C4-2B (cell line): ENCODE data around the gene RHEB.

Source experiments
- ZFX ChIP-seq: fragments of 450-650 bp; IDR thresholded peaks from 2 replicates; pipeline ENCODE4 v1.6.1; 2017
- TF ChIP-seq, protein P1 (sequence below): fragments of 450-650 bp; conservative IDR thresholded peaks from 2 replicates; pipeline ENCODE4 v1.5.1; 2017; ENCODE audit warnings: mild to moderate bottlenecking

- TF ChIP-seq, protein P1, sequence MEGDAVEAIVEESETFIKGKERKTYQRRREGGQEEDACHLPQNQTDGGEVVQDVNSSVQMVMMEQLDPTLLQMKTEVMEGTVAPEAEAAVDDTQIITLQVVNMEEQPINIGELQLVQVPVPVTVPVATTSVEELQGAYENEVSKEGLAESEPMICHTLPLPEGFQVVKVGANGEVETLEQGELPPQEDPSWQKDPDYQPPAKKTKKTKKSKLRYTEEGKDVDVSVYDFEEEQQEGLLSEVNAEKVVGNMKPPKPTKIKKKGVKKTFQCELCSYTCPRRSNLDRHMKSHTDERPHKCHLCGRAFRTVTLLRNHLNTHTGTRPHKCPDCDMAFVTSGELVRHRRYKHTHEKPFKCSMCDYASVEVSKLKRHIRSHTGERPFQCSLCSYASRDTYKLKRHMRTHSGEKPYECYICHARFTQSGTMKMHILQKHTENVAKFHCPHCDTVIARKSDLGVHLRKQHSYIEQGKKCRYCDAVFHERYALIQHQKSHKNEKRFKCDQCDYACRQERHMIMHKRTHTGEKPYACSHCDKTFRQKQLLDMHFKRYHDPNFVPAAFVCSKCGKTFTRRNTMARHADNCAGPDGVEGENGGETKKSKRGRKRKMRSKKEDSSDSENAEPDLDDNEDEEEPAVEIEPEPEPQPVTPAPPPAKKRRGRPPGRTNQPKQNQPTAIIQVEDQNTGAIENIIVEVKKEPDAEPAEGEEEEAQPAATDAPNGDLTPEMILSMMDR = no peak
- TF ChIP-seq ZFX = no peak
Measured at GRCh38 chr7:151451626-151452571, 67.8 kb downstream of the RHEB start.
